GM23338 (cell line): ENCODE measurements around the gene SLC37A1. TPM values are rescaled to one million over a fixed set of nuclear protein-coding genes. Genes with fewer than 3 reads are reported as not detected.

Experiments used
- ATAC-seq: fragments of 200-7000 bp; cut with Tn5 transposase; 3 replicates; pipeline ENCODE4 v1.9.1; 2020
- DNase-seq: peaks from one replicate; pipeline ENCODE4 v3.0.0-alpha.2; 2015; ENCODE audit warnings: low spot score
- H2AFZ ChIP-seq: fragments of 200-600 bp; sonication (generic); 2 replicates; pipeline ENCODE4 v1.8.0; 2016; ENCODE audit warnings: antibody characterized with exemption, mild to moderate bottlenecking, moderate library complexity
- H3F3A ChIP-seq: fragments of 200-600 bp; sonication (generic); replicated peaks from 2 replicates; pipeline ENCODE4 v1.8.0; 2017; ENCODE audit warnings: antibody characterized with exemption, mixed run types, low read depth
- H3K27ac ChIP-seq: fragments of 200-600 bp; sonication (generic); 2 replicates; pipeline ENCODE4 v1.6.1; 2016; ENCODE audit warnings: low read depth
- H3K27me3 ChIP-seq: fragments of 200-600 bp; sonication (generic); 2 replicates; pipeline ENCODE4 v1.8.0; 2016; ENCODE audit warnings: mild to moderate bottlenecking, mixed run types, moderate library complexity; ENCODE audit not compliant: insufficient read depth
- H3K36me3 ChIP-seq: fragments of 200-600 bp; sonication (generic); 2 replicates; pipeline ENCODE4 v1.8.0; 2016; ENCODE audit warnings: mild to moderate bottlenecking; ENCODE audit not compliant: insufficient read depth
- H3K4me1 ChIP-seq: fragments of 200-600 bp; sonication (generic); 2 replicates; pipeline ENCODE4 v1.8.0; 2016; ENCODE audit warnings: mild to moderate bottlenecking, moderate library complexity; ENCODE audit not compliant: insufficient read depth
- H3K4me2 ChIP-seq: fragments of 200-600 bp; sonication (generic); 2 replicates; pipeline ENCODE4 v1.7.1; 2017; ENCODE audit warnings: mixed run types
- H3K4me3 ChIP-seq: fragments of 200-600 bp; sonication (generic); 2 replicates; pipeline ENCODE4 v1.6.1; 2016; ENCODE audit warnings: mixed run types
- H3K79me2 ChIP-seq: fragments of 200-600 bp; sonication (generic); replicated peaks from 2 replicates; pipeline ENCODE4 v1.8.0; 2017; ENCODE audit warnings: mild to moderate bottlenecking; ENCODE audit not compliant: insufficient read depth
- H3K9me2 ChIP-seq: fragments of 200-600 bp; sonication (generic); 2 replicates; pipeline ENCODE4 v1.8.0; 2017; ENCODE audit not compliant: insufficient read depth
- H4K20me1 ChIP-seq: fragments of 200-600 bp; sonication (generic); replicated peaks from 2 replicates; pipeline ENCODE4 v1.8.0; 2017; ENCODE audit warnings: mild to moderate bottlenecking; ENCODE audit not compliant: insufficient read depth
- H3K27ac Mint-ChIP-seq: 2 replicates; pipeline ENCODE4 v1.8.0; 2020; ENCODE audit warnings: inconsistent platforms, mild to moderate bottlenecking, moderate library complexity, mixed read lengths
- H3K27me3 Mint-ChIP-seq: 3 replicates; pipeline ENCODE4 v1.8.0; 2022; ENCODE audit warnings: low read depth, mild to moderate bottlenecking, moderate library complexity, mixed read lengths, inconsistent platforms; ENCODE audit not compliant: insufficient read depth, poor library complexity
- H3K36me3 Mint-ChIP-seq: 3 replicates; pipeline ENCODE4 v1.8.0; 2021; ENCODE audit warnings: low read depth, mild to moderate bottlenecking, inconsistent platforms, moderate library complexity, mixed read lengths
- H3K4me1 Mint-ChIP-seq: 3 replicates; pipeline ENCODE4 v1.8.0; 2020; ENCODE audit warnings: mild to moderate bottlenecking, inconsistent platforms, mixed read lengths
- H3K4me3 Mint-ChIP-seq: 3 replicates; pipeline ENCODE4 v1.8.0; 2021; ENCODE audit warnings: moderate library complexity, mild to moderate bottlenecking, inconsistent platforms, mixed read lengths
- H3K9me3 Mint-ChIP-seq: 3 replicates; pipeline ENCODE4 v1.8.0; 2020; ENCODE audit warnings: moderate library complexity, mild to moderate bottlenecking, inconsistent platforms, mixed read lengths
- CREB1 ChIP-seq: fragments of 250-450 bp; sonication (Bioruptor Pico); IDR thresholded peaks from 2 replicates; pipeline ENCODE4 v1.5.0; 2020; ENCODE audit warnings: low read depth, mild to moderate bottlenecking, moderate library complexity
- CTCF ChIP-seq, 2 experiments: fragments of 200-600 bp in 1 of 2; sonication (generic) in 1 of 2; conservative IDR thresholded peaks; 2 replicates each; pipeline versions ENCODE4 v1.5.1 to v1.6.1; 2016 to 2017; ENCODE audit warnings: antibody characterized with exemption in 2 of 2, low read depth in 2 of 2, mild to moderate bottlenecking in 2 of 2, moderate library complexity in 1 of 2
- ETS1 ChIP-seq: IDR thresholded peaks from 2 replicates; pipeline ENCODE4 v1.6.1; 2016; ENCODE audit warnings: antibody characterized with exemption
- EZH2 ChIP-seq: fragments of 200-600 bp; sonication (generic); IDR thresholded peaks from one replicate; pipeline ENCODE4 v1.8.0; 2017; ENCODE audit warnings: antibody characterized with exemption, mild to moderate bottlenecking, low read depth; ENCODE audit not compliant: unreplicated experiment
- EZH2phosphoT487 ChIP-seq: fragments of 200-600 bp; sonication (generic); IDR thresholded peaks from one replicate; pipeline ENCODE4 v1.8.1; 2018; ENCODE audit warnings: antibody characterized with exemption; ENCODE audit not compliant: unreplicated experiment
- JUNB ChIP-seq: IDR thresholded peaks from one replicate; pipeline ENCODE4 v1.6.1; 2016; ENCODE audit warnings: antibody characterized with exemption; ENCODE audit not compliant: unreplicated experiment
- NANOG ChIP-seq: IDR thresholded peaks from 2 replicates; pipeline ENCODE4 v1.6.1; 2016; ENCODE audit warnings: antibody characterized with exemption, borderline replicate concordance
- POLR2AphosphoS5 ChIP-seq: IDR thresholded peaks from 2 replicates; pipeline ENCODE4 v1.6.1; 2016; ENCODE audit warnings: antibody characterized with exemption, low read depth
- REST ChIP-seq: IDR thresholded peaks from one replicate; pipeline ENCODE4 v1.6.1; 2018; ENCODE audit warnings: antibody characterized with exemption; ENCODE audit not compliant: unreplicated experiment
- ZNF114 ChIP-seq: fragments of 250-450 bp; sonication (Bioruptor Pico); IDR thresholded peaks from 2 replicates; pipeline ENCODE4 v1.5.0; 2020; ENCODE audit warnings: mild to moderate bottlenecking, moderate library complexity
- ZNF331 ChIP-seq: fragments of 250-450 bp; sonication (Bioruptor Pico); IDR thresholded peaks from 2 replicates; pipeline ENCODE4 v1.5.0; 2020; ENCODE audit warnings: low read depth, mild to moderate bottlenecking, moderate library complexity
- ZNF462 ChIP-seq: fragments of 250-450 bp; sonication (Bioruptor Pico); IDR thresholded peaks from 2 replicates; pipeline ENCODE4 v1.5.0; 2020; ENCODE audit warnings: mild to moderate bottlenecking, moderate library complexity
- polyA plus RNA-seq: library from polyadenylated mRNA; unstranded; fragments of >200 nt; fragmentation: Nextera tagmentation; extraction: Ambion mirVana; gene quantifications from 2 replicates; pipeline ENCODE4 v1.2.1, GENCODE V29; 2016
- total RNA-seq: library from RNA; depleted of rRNA; stranded (reverse); fragments of >200 nt; shearing (Covaris generic); gene quantifications from 2 replicates; pipeline ENCODE4 v1.2.3, GENCODE V29; 2014

The SLC37A1 gene
- total and polyA plus RNA-seq, 2 experiments from 2014 or later = 14.0 to 30.3 TPM

- peak; percentile 18; the same call in 2 of the 3 replicates for ATAC-seq
- Histone ChIP-seq H3K79me2 (no peaks in the 10 kb centered on the region), H3F3A (no peaks in the 10 kb centered on the region), H3K27me3 (no peaks in the 10 kb centered on the region), H3K9me2 (no peaks in the 10 kb centered on the region), H4K20me1 (no peaks in the 10 kb centered on the region; the same call in 1 of the 2 replicates), H2AFZ (no peak overlapping the region), H3K36me3 (no peaks in the 10 kb centered on the region), H3K4me3 (no peak overlapping the region), H3K4me2 (no peak overlapping the region), H3K4me1 (no peaks in the 10 kb centered on the region), H3K27ac (no peak overlapping the region)
- no peak for DNase-seq
- Mint-ChIP-seq H3K9me3 (no peaks in the 10 kb centered on the region), H3K36me3 (peaks cover 60% of the 10 kb centered on the region), H3K4me1 (no peaks in the 10 kb centered on the region; the same call in 1 of the 3 replicates), H3K27ac (no peak overlapping the region), H3K27me3 (peaks cover 8% of the 10 kb centered on the region), H3K4me3 (no peak overlapping the region)
- TF ChIP-seq CTCF (conservative IDR thresholded peaks at IDR 0.05; ENCODE audit: low read depth in 2 of 2) (no peak), EZH2phosphoT487 (no peak), ZNF331 (no peak), JUNB (no peak), CREB1 (CRISPR knock-in tag) (no peak), ZNF114 (CRISPR knock-in tag) (no peak), REST (no peak), ZNF462 (CRISPR knock-in tag) (no peak), EZH2 (no peak), NANOG (no peak), ETS1 (no peak), POLR2AphosphoS5 (no peak)
Measured at GRCh38 chr21:42566524-42567213, 53.0 kb downstream of the SLC37A1 start.
